Endometrial microvascular endothelial cells (primary cell): ENCODE measurements around the gene FAM217A. TPM values are rescaled to one million over a fixed set of nuclear protein-coding genes. Genes with fewer than 3 reads are reported as not detected.
"Not testable (repeated sequence)": the region's sequence is repeated elsewhere in the genome, so short reads cannot be mapped to it uniquely, and the experiment has no call there.

ENCODE experiments used
- in situ Hi-C: cut with HindIII; loops from 2 replicates; pipeline ENCODE4 v1.10.0; 2017; ENCODE audit warnings: low sequenced_read_pairs, low pct_unique_long_range_greater_than_20kb; ENCODE audit errors: inconsistent ontology term
- total RNA-seq: library from RNA; depleted of rRNA; stranded (reverse); fragments of >200 nt; gene quantifications from one replicate; pipeline ENCODE4 v1.2.3, GENCODE V29; 2015; ENCODE audit errors: inconsistent ontology term

The FAM217A gene, protein sequence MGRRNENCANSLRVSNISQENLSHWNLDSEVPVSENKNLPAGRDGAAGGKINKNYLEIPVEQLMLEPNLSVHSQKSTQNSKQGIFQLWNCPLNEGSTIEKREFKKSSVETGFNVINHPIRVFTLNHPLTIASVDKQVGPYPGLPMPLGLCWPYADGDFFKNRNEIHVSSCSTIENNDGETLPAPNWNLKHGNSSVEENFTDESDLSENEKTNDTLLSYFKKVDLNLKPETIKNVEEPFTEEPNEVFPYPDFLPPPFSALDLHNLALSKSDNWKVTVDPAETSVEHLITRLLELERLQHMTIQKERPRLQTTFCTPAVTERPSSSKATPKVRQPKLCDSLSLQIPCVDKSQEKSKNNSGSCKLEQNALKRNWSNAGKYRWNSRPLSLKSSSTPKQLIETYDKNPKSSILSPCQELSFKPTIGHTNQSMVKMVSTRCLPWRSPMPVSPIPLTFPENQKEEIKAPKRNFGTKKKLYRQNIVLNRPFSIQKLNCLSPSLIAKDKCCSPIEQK
- total RNA-seq = not detected

DNA sequence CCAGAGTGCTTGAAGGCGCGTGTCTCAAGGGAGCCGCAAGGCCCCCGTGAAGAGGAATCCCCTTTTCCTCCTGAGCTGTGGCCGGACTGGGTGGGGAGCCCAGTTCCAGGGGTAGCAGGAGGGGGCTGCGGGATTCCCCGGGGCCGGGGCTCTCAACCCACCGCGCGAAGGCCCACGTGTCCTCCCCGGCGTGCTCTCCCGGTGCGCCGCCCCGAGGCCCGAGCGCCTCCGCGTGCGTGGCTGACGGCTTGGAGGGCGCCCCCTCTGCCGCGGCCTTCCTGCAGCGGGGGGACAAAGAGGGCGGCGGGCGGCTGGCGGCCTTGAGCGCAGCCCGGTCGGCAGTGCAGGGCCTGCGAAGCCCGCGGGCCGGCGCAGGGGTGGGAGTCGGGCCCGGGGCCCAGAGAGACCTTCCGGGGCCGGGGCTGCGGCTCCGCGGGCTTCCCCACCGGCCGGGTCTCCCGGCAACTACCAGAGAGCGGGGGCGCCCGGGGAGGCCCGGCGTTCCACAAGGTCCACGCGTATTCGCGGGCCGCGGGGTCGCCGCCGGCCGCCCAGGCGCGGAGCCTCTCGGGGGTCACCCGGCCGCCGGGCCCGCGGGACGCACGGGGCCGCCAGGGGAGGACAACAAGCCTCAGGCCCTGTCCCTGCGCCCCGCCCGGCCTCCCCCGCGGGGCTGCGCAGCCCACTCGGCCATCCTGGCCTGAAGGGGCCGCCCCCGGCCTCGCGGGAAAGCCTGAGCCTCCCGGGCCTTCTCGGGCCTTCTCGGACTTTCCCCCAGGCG, at the start of gene FAM217A:
Gene FAM217A (minus strand): TSS at position 447 of the 781 bp plus-strand sequence. CDS start 1,723 bp downstream, outside the sequence.
- in situ Hi-C loops = no loop called here

DNA sequence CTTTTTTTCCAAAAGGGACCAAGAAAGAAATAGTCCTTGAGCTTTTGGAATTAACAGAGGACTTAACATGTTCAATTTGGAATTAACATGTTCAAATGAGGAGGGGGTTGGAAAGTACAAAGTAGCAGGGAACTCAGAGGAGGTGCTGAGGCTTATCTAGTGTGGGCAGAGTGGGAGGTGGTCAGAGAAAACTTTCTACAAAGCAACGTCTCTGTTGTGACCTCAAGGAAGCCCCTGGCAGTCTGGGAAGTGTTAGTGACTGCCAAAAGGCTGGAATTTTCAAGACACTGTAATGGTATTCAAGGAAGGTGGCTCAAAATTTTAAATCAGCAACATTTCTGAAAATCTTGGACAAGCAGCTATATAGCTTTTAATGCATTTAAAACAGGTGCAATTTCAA, 49.1 kb upstream of the FAM217A start:
- in situ Hi-C loops = no loop called here

DNA sequence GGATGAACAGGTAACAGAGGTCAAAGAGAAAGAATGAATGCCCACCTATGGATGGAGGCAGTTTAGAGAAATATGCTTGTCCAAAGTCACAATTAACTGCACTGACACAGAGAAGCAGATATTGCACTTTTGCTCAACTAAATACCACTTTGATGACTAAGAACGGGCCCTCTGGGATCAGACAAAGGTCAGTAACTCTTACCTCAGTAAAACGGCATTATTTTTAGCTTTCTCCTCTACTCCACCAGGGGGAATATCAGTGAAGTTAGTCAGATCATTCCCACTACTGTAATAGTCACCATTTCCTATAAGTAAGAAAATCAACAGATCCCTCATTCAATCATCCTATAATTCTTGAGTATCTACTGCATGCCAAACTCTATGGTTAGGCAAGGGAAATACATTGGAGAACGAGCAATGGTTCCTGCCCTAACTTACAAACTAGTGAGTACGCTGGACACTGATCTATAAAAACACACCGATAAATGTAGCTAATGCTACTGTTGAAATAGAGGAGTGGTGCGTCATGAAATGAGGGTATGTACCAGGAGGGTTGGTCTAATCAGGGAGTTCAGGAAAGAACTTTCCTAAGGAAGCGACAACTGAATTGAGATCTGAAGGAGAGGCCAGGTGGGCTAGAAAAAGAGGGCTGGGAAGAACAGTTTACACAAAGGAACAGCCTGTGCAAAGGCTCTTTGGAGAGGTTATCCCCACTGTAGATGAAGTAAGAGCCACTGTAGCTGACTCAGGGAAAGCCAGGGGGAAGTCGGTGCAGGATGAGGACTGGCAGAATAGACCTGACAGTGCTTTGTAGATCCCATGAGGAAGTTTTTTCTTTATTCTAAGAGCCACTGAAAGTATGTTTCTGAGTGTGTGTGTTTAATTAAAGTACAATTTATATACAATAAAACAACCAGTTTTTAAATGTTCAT, 47.3 kb upstream of the FAM217A start:
- in situ Hi-C loops = no loop called here

DNA sequence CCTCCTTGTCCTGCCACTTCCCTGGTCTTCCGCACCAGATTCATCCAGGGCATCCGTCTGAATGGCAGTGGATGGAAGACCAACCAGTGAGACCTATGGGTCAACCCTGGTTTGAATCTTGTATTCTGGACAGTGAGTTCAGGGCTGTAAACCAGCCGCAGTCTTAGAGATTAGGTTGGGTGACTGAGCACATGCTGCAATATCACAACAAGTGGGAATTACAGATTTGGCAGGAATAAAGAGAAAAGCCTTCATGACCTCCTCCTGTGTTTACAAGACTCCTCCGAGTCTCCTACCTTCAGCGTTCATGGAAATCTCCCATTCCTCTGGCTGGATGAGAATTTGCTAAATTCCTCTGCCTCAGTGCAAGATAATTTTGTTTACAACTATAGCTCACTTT, 46.6 kb upstream of the FAM217A start:
- in situ Hi-C loops = no loop called here

DNA sequence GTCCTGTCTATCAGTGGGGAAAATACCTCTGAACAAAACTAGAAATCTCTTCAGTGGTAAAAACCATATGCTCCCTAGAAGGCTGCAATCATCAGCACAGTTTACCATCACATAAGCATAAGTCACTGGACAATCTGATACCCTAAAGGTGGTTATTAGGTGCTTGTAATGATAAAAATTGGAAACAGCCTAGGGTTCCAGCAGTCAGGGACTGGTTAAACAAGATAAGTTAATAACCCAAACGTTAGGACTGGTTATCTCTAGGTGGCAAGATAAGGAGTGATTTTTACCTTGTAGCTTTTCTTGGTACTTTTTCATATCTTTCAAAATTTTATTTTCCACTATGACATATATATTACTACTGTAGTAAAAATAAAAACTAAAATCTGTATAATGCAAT, 45.4 kb upstream of the FAM217A start:
- in situ Hi-C loops = no loop called here

DNA sequence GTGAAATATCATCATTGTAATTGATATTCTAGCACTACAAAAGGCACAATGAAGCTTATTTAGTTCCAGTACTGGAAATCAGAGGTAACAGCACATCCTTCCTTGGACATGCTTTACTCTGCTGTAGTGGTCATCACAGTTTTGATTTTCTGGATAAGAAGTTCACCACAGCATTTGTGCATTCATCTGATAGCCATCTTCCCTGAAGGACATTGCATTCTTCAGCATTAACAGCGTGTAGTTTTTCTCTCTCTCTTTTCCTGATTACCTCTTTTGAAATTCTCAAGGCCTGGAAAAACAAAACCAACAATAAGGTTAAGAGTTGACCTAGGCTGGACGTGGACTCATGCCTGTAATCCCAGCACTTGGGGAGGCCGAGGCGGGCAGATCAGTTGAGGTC, 36.8 kb upstream of the FAM217A start:
- in situ Hi-C loops = no loop called here

DNA sequence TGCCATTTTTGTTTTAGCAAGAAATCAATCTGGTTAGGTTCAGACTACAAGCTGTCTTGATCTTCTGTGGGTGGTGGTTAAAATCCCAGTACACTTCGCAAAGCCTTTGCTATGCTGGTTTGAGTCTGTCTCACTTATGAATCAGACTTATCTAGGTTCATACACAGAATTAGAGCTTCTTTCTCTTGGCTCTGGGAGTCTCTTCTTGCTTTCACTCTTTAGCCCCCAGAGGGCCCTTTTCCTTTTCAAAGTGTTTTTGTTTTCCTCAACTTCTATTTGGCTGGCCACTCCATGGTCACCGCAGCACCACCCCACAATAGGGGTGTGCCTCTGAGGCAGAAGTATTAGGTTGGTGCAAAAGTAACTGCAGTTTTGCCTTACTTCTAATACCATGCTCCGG, 35.2 kb upstream of the FAM217A start:
- in situ Hi-C loops = no loop called here

DNA sequence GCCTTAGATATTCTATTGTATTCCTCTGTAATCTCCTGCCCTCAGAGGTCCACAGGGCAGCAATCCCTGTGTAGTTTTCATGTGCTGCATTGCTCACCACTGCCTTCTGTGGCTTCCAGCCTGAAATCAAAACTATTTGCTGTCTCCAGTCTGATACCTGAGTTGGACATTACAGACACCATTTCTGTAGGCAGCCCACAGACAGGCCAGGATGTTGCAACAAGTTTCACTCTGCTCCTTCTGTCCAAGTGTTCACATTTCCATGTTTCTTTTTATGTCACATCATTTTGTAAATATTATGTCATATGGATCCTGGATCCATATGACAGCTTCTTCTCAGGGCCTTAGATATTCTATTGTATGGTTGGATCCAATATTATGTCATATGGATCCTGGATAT, 34.7 kb upstream of the FAM217A start:
- in situ Hi-C loops = no loop called here

DNA sequence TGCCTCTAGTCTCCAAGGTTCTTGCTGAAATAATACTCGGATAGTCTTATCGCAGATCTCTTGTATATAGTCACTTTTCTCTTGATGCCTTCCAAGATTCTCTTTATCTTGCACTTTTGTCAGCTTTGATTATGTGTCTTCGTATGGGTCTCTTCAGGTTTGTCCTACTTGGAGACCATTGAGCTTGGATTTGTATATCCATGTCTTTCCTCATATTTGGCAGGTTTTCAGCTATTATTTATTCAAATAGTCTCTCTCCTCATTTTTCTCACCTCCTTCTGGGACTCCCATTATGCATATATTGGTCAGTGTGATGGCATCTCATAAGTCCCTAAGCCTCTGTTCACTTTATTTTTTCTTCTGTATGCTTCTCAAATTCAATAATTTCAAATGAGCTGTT, 33.4 kb upstream of the FAM217A start:
- in situ Hi-C loops = no loop called here

DNA sequence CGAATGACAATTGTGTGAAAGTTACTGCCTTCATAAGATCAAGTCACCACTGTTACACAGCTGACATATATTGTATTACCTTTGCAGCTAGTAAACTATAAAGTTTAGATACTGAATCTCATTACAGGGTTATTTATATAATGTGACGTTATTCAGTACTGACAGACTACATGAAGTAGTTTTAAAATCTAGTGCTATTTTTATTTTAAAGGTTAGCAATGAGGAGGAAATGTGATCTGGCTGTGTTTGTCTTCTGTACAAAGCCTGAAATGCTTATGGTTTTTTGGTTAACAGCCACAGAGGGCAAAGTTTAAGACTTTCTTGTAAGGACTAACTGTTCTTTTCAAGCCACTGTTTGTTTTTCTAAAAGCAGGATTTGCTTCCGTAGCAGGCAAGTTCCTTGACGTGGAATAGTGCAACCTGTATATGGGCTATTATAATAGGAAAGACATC, 30.5 kb upstream of the FAM217A start:
- in situ Hi-C loops = not testable (repeated sequence)

DNA sequence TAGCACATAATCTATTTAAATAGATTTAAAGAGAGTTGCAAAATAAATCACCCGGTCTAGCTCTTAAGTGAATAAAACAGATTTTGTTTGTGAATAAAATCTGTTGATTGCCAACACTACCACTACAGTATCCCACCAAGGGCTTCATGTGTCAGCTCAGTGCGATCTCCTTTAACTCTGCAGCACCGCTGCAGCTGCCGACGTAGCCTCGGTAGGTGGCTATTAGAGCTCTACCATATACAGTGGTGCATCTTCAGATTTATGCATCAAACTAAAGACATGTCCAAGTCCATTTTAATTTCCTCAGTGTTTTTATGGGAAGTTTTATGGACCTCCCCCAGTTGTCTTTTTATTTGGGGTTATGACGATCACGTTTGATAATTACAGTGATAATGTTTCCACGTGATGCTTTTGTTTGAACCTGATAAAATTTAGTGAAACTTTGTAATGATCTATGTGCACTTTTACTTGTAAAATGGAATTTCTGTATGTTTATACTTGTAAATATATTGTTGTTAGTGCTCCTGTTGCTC, 29.7 kb upstream of the FAM217A start:
- in situ Hi-C loops = no loop called here

DNA sequence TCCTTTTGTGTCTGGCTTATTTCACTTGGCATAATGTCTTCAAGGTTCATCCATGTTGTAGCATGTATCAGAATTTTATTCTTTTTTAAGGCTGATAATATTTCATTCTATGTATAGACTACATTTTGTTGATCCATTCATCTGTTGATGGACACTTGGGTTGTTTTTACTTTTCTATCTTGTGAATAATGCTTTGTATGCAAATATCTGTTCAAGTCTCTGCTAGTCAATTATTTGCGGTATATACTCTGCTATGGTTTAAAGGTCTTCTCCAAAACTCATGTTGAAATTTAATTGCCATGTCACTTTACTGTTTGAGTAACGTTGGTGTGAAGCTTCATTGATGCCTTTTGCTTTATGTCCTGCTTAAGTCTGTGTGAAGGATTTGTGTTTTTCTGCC, 28.9 kb upstream of the FAM217A start:
- in situ Hi-C loops = no loop called here

DNA sequence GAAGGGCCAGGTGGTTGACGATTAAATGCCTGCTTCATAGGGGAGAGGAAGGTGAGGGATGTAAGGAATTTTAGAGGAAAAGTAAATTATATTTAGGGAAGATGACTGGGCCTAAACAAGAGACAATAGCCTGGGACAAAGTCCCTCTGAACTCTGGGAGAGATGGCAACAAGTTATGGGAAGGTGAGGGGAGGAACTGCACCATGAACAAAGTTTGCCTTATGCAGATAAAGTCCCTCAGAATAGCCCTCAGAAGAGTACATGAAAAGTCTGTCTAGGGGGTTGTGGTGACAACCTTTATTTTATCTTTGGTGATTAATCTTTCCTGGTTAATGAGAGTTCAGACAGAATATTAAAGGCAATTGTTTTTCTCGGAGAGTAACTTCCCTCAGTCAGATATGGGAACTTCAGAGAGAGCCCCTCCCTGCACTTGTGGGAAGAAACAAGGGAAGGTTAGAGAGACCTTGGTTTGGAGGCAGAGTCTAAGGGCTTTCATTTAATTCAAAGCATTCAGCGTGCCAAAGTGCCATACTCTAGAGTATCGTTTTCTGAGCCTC, 27.1 kb upstream of the FAM217A start:
- in situ Hi-C loops = no loop called here

DNA sequence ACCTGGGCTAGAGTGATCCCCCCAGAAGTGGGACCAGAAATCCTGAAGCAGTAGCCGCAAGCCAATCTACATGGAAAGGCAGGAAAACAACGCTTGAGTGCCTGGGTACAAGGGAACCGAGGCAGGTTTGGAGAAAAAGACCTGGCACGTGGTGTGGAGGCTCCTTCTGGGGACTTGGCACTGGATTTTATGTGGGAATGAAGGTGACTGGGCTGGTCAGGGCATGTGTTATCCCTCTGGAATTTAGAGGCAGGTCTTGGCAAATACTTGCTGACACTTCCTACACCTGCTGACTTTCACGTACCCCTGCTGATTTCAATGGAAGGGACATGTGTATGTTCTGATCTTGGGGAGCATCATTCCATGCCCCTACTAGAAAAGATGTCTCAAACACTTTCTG, 25.0 kb upstream of the FAM217A start:
- in situ Hi-C loops = no loop called here

DNA sequence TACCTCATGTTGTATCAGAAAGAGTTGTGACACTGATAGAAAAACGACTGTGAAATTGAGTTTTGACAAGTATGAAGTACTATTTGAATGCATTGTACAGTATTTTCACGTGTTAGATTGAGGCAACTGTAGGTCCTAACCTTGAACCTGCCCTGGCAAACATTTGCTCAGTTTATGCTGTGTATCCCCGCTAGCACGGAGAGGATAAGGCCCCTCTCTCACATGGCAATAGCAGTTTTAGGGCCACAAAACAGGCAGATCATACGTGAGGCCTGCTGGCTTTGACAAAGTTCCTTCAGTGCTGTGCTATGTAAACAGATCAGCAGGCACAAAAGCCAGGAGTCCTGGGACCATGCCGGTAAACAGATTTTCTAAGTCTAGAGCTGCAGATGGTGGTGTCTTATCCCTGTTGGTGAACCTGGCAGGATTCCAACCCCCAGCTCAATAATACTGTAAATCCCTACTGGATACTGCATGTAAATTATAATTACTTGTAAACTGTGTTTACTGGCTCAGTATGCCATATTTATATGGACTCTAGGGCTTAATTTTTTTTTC, 23.8 kb upstream of the FAM217A start:
- in situ Hi-C loops = no loop called here

DNA sequence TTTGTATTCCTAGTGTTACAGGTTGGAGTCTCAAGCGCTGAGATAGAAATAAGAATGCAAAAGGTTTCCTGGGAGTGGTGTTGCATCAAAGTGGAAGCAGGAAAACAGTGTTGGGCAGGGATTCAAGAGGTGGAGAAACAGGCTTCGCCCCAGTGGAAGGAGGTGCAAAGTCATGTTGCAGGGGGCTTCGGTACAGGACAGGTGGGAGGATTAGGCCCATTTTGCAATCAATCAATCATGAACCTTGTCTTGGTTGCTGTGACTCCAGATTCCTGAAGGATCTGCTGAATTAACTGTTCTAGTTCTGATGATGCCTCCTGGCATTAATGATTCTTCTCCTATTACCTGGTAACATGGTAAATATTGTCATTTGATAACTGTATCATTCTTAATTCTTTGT, 22.4 kb upstream of the FAM217A start:
- in situ Hi-C loops = no loop called here

DNA sequence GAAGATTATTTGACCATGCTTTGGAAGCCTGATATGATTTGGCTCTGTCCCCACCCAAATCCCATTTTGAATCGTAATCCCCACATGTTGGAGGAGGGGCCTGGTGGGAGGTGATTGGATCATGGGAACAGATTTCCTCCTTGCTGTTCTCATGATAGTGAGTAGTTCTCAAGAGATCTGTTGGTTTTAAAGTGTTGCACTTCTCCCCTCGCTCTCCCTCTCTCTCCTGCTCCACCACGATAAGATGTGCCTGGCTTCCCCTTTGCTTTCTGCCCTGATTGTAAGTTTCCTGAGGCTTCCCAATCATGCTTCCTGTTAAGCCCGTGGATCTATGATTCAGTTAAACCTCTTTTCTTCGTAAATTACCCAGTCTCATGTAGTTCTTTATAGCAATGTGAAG, 21.7 kb upstream of the FAM217A start:
- in situ Hi-C loops = no loop called here

DNA sequence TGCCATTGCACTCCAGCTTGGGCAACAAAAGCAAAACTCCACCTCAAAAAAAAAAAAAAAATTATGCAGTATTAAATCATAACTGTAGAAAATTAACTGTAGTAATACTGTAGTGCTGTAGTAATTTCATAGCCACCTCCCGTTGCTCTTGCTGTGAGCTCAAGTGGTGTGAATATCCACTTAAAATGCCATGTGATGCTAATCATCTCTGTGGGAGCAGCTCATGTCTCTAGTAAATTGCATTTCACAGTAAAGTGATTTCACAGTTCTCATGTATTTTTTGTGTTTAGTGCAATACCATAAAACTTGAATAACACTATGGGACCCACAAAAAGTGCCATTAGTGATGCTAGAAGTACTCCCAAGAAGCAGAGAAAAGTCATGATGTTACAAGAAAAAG, 14.4 kb upstream of the FAM217A start:
- in situ Hi-C loops = no loop called here
